ENCODE data around the gene ELK1.

Gene ELK1

DNA sequence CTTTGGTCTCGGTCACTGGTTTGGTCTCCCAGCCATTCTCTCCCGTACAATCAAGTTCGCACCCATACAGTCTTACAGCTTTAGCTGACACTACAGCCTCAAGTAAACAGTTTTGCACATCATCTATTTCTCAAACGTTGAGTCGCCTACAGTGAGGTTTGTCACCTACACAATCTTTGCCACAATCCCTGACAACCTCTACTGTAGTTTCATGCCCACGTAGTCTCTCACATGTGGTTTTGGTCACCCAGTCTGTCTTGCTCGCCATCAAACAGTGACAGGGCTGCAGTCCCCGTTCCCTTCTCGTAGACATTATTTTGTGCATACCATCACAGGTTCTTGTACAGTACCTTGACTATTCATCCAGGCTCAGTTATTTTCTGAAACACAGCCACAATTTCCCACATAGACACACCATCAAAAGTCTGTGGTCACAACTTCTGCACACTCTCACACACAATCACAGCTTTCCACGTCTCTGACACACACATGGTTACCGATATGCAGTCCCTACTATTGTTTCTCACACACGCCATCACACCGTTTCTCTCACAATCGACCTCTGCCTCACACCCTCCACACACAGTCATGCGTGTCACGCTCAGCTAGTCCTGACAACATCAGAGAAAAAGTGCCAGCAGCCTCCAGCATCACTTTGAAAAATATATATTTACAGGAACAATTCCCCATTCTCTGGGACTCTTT, 15.3 kb downstream of the ELK1 start:
- no peak overlapping the region for H3K27ac ChIP-seq
- H3K9ac ChIP-seq: no peak overlapping the region
- H3K4me1 ChIP-seq: no peaks in the 10 kb centered on the region
- H3K4me3 ChIP-seq (ENCODE audit: low read depth, low read length): no peak overlapping the region
- no peaks in the 10 kb centered on the region for H3K27me3 ChIP-seq (ENCODE audit: control insufficient read depth, insufficient read depth, low read length)
- no peak overlapping the region for H2AFZ ChIP-seq
- H3K36me3 ChIP-seq (ENCODE audit: control insufficient read depth, insufficient read depth, low read length): no peaks in the 10 kb centered on the region
- TF ChIP-seq CTCF (IDR thresholded peaks at IDR 0.05): no peak
- no peaks in the 10 kb centered on the region for H3K79me2 ChIP-seq
- no peaks in the 10 kb centered on the region for H3K9me3 ChIP-seq (ENCODE audit: control insufficient read depth, low read length)
- no peak overlapping the region for H3K4me2 ChIP-seq (ENCODE audit: low read length)

DNA sequence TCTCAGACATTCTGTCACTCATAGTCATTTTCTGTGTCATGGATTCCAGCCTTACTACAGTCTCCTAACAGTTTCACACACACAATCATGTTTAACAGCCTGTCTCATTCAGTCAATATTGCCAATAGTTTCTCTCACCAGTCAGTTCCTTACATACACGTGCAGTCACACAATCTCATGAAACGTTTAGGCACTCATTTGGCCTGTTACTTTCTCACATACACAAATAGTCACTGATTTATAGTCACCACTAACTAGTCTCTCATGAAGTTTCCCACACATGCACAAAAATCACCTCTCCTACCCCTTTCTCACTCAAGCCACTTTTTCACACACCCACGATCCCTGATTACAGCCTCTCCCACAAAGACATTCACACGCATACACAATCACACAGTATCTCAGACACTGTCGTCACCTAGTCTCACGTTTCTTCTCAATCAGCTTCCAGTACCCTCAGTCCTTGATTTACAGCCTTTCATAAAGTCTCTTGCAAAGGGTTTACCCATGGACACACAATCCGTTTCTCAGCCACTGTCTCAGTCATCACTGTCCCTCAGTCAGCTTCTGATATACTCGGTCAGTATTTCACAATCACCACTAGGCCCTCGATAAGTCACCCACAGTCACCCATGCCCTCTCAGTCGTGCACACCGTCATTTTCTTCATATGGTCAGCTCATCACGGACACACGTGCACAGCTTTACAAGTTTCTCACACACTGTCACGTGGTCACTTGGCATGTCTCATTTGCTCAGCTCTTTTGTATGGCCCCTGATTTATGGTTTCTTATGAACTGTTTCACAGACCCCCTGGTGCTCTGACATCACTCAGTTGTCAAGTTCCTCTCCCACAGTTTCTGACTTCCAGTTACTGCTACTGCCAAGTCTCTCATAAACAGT, 16.4 kb downstream of the ELK1 start:
- H3K4me1 ChIP-seq: no peaks in the 10 kb centered on the region

DNA sequence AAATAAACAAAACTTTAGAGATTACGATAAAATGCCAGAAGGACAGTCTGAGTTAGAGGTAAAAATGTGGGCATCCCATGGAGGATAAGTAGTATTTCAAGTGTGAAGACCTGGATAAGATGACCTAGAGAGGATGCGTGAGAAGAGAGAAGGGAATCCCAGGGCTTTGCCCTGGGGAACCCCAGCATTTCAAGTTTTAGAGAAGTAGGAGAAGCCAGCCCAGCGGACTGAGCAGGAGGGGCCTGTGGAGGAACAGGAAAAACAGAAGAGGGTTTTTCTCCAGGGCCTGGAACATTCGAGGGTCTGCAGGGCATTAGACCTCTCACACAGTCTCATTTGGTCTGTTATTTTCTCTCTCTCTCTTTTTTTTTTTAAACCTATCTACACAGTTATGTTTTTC, 17.7 kb downstream of the ELK1 start:
- no peak overlapping the region for H3K9ac ChIP-seq
- H3K27ac ChIP-seq: no peak overlapping the region
- no peak overlapping the region for H3K4me2 ChIP-seq (ENCODE audit: low read length)
- no peak overlapping the region for H3K4me3 ChIP-seq (ENCODE audit: low read depth, low read length)
- no peaks in the 10 kb centered on the region for H3K27me3 ChIP-seq (ENCODE audit: control insufficient read depth, insufficient read depth, low read length)
- no peak overlapping the region for H2AFZ ChIP-seq
- H3K36me3 ChIP-seq (ENCODE audit: control insufficient read depth, insufficient read depth, low read length): no peaks in the 10 kb centered on the region
- H3K9me3 ChIP-seq (ENCODE audit: control insufficient read depth, low read length): no peaks in the 10 kb centered on the region
- H3K4me1 ChIP-seq: no peaks in the 10 kb centered on the region
- no peaks in the 10 kb centered on the region for H3K79me2 ChIP-seq
- no peak for TF ChIP-seq CTCF (IDR thresholded peaks at IDR 0.05)

More for the DNA sequence above, 16.4 kb downstream of the ELK1 start:
- no peaks in the 10 kb centered on the region for H3K9me3 ChIP-seq (ENCODE audit: control insufficient read depth, low read length)
- H3K4me2 ChIP-seq (ENCODE audit: low read length): no peak overlapping the region
- H3K27ac ChIP-seq: no peak overlapping the region
- H2AFZ ChIP-seq: no peak overlapping the region
- H3K27me3 ChIP-seq (ENCODE audit: control insufficient read depth, insufficient read depth, low read length): no peaks in the 10 kb centered on the region
- H3K9ac ChIP-seq: no peak overlapping the region
- no peak for TF ChIP-seq CTCF (IDR thresholded peaks at IDR 0.05)
- H3K79me2 ChIP-seq: no peaks in the 10 kb centered on the region
- no peaks in the 10 kb centered on the region for H3K36me3 ChIP-seq (ENCODE audit: control insufficient read depth, insufficient read depth, low read length)
- no peak overlapping the region for H3K4me3 ChIP-seq (ENCODE audit: low read depth, low read length)

DNA sequence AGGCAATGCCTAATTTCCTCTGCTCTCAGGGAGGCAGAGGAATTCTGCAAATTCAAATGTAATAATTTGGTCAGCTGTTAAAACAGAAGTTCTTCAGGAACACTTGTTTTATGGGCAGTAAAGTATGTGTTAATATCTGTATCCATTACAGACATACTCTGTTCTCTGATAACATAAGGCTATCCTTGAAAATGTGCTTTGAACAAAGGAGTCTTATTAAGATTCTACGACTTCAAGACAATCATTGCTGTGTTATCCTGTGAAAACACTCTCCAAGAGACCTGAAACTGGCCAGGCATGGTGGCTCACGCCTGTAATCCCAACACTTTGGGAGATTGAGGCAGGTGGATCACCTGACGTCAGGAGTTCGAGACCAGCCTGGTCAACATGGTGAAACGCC, 18.7 kb downstream of the ELK1 start:
- H3K4me2 ChIP-seq (ENCODE audit: low read length): no peak overlapping the region
- no peaks in the 10 kb centered on the region for H3K36me3 ChIP-seq (ENCODE audit: control insufficient read depth, insufficient read depth, low read length)
- no peaks in the 10 kb centered on the region for H3K4me1 ChIP-seq
- H3K4me3 ChIP-seq (ENCODE audit: low read depth, low read length): no peak overlapping the region
- H3K9me3 ChIP-seq (ENCODE audit: control insufficient read depth, low read length): no peaks in the 10 kb centered on the region
- H2AFZ ChIP-seq: no peak overlapping the region
- H3K79me2 ChIP-seq: no peaks in the 10 kb centered on the region
- H3K9ac ChIP-seq: no peak overlapping the region
- no peaks in the 10 kb centered on the region for H3K27me3 ChIP-seq (ENCODE audit: control insufficient read depth, insufficient read depth, low read length)
- no peak overlapping the region for H3K27ac ChIP-seq
- TF ChIP-seq CTCF (IDR thresholded peaks at IDR 0.05): no peak

All from parathyroid adenoma (tissue), 2 donors.